Activated naive CD4-positive, alpha-beta T cell treated with anti-CD3 and anti-CD28 coated beads, Interleukin-2, amount 50 U/mL, for 72 hours (primary cell): ENCODE data around the gene RGS8. TPM values are rescaled to one million over a fixed set of nuclear protein-coding genes. Genes with fewer than 3 reads are reported as not detected.
A peak's percentile ranks its signal among the peaks of the same experiment; 100 is the strongest.

Experiments
- ATAC-seq, 2 donors: fragments of 150-1000 bp; cut with Tn5 transposase; 2 replicates each; pipeline ENCODE4 v1.10.0; 2021; ENCODE audit warnings: mild to moderate bottlenecking in 2 of 2, moderate library complexity in 2 of 2
- DNase-seq, 2 donors: peaks; one replicate each; pipeline ENCODE4 v3.0.0; 2021 to 2022; ENCODE audit warnings: low spot score in 2 of 2
- H3K27ac Mint-ChIP-seq, 2 donors: one replicate each; pipeline ENCODE4 v1.8.0; 2022; ENCODE audit warnings: mild to moderate bottlenecking in 2 of 2, mixed read lengths in 2 of 2
- H3K36me3 Mint-ChIP-seq, 2 donors: one replicate each; pipeline ENCODE4 v1.8.0; 2022; ENCODE audit warnings: mixed read lengths in 2 of 2
- H3K9me3 Mint-ChIP-seq, 2 donors: one replicate each; pipeline ENCODE4 v1.8.0; 2022; ENCODE audit warnings: mixed read lengths in 2 of 2
- total RNA-seq, 2 donors: library from RNA; stranded (reverse); gene quantifications; one replicate each; pipeline ENCODE4 v1.2.3, GENCODE V29; 2022

The RGS8 gene
- total RNA-seq, 2 donors from 2014 or later: not detected

- DNase-seq (no peak), ATAC-seq (no peak)
- no peaks in the 10 kb centered on the region for H3K36me3 Mint-ChIP-seq
- no peak overlapping the region for H3K27ac Mint-ChIP-seq
- peaks cover 0 to 5% of the 10 kb centered on the region in 2 donors for H3K9me3 Mint-ChIP-seq
Observed at GRCh38 chr1:182682406-182682805, 2.0 kb downstream of the RGS8 start.

DNA sequence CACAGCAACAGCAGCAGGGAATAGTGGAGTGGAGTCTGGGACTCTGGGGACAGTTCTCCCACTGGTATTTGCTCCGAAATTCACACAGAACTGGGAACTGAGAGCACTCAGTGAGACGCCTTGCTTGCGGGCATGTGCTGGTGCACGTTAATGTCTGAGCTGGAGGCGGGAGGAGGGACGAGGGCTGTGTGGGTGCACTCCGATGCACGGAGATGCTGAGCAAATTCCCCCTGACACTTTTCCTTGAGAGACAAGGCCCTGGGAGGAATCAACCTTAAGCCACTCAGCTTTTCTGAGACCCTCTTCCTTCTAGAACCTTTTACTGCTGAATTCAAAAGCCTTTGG, 2.8 kb downstream of the RGS8 start:
- DNase-seq (no peak), ATAC-seq (no peak)
- Mint-ChIP-seq H3K27ac (no peak overlapping the region), H3K36me3 (no peaks in the 10 kb centered on the region), H3K9me3 (peaks cover 0 to 5% of the 10 kb centered on the region in 2 donors)

GRCh38 chr1:182680901-182681567, 3.4 kb downstream of the RGS8 start:
- DNase-seq: no peak
- ATAC-seq: peak in 1 of 2 donors; percentile 90
- no peak overlapping the region for H3K27ac Mint-ChIP-seq
- H3K36me3 Mint-ChIP-seq: no peaks in the 10 kb centered on the region
- peaks cover 0 to 5% of the 10 kb centered on the region in 2 donors for H3K9me3 Mint-ChIP-seq

- ATAC-seq: no peak
- peaks cover 0 to 5% of the 10 kb centered on the region in 2 donors for H3K9me3 Mint-ChIP-seq
- H3K27ac Mint-ChIP-seq: no peak overlapping the region
- no peak for DNase-seq
- no peaks in the 10 kb centered on the region for H3K36me3 Mint-ChIP-seq
Observed at GRCh38 chr1:182680408-182680807, 4.0 kb downstream of the RGS8 start.

GRCh38 chr1:182679684-182680083, 4.7 kb downstream of the RGS8 start:
- Mint-ChIP-seq H3K27ac (no peak overlapping the region), H3K36me3 (no peaks in the 10 kb centered on the region), H3K9me3 (peaks cover 0 to 5% of the 10 kb centered on the region in 2 donors)
- no peak for ATAC-seq
- DNase-seq: no peak

DNA sequence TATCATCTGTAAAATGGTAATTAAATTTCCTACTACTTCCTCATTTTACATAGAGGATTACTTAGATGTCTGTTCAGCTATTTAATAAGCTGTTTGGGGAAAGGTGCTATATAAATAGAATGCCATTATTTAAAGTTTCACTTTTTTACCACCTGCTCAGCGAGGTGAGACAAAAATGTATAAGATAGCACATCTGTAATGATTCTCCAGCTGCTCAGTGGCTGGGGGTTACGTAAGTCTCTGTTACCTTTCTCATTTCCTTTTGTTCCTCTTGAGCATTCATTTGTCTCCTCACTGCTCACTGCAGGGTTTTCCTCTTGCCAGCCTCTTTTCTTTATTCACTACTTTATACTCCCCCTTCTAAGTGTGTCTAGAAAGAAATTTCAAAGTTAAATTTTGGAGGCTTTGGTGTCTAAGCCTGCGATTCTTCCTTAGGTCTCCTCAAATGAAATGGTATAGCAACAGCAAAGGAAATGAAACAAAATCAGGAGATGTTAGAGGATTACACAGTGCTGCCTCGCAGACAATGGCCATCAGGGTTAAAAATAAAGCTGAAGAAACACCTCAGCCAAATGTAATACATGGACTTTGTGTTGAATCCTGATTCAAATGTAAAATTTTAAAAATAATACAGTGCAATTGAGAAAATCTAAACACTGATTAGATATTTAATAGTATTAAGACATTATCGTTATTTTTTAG, 6.8 kb downstream of the RGS8 start:
- H3K27ac Mint-ChIP-seq: no peak overlapping the region
- no peak for DNase-seq
- H3K36me3 Mint-ChIP-seq: no peaks in the 10 kb centered on the region

DNA sequence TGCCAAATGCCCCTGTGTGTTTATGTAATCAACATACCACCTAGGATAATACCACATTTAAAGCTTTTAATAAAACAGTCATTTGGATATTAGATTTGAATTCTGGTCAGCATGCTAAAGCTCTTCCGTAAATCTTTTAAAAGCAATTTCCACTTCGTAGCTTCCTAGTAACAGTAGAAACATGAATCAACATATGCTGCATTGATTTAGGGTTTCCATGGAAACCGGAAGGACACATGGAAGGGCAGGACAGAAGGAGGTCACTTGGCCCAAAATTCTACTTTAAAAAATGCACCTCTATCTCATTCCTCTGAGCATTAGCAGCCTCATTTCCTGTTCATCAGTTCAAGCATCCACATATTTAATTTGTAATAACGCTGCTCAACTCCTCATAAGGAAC, 8.1 kb downstream of the RGS8 start:
- Mint-ChIP-seq H3K36me3 (no peaks in the 10 kb centered on the region), H3K27ac (no peak overlapping the region), H3K9me3 (peaks cover 0 to 5% of the 10 kb centered on the region in 2 donors)
- ATAC-seq (no peak), DNase-seq (no peak)

More for the DNA sequence above, 6.8 kb downstream of the RGS8 start:
- ATAC-seq: no peak
- peaks cover 0 to 5% of the 10 kb centered on the region in 2 donors for H3K9me3 Mint-ChIP-seq

GRCh38 chr1:182674346-182675246, 9.8 kb downstream of the RGS8 start:
- Mint-ChIP-seq H3K27ac (peak overlapping the region in 1 of 2 donors; percentile 12), H3K9me3 (peaks cover 0 to 5% of the 10 kb centered on the region in 2 donors), H3K36me3 (no peaks in the 10 kb centered on the region)
- ATAC-seq (no peak), DNase-seq (no peak)

- H3K9me3 Mint-ChIP-seq: no peaks in the 10 kb centered on the region
- DNase-seq (no peak), ATAC-seq (no peak)
- no peaks in the 10 kb centered on the region for H3K36me3 Mint-ChIP-seq
- H3K27ac Mint-ChIP-seq: no peak overlapping the region
Observed at GRCh38 chr1:182672487-182672836, 11.9 kb downstream of the RGS8 start.

DNA sequence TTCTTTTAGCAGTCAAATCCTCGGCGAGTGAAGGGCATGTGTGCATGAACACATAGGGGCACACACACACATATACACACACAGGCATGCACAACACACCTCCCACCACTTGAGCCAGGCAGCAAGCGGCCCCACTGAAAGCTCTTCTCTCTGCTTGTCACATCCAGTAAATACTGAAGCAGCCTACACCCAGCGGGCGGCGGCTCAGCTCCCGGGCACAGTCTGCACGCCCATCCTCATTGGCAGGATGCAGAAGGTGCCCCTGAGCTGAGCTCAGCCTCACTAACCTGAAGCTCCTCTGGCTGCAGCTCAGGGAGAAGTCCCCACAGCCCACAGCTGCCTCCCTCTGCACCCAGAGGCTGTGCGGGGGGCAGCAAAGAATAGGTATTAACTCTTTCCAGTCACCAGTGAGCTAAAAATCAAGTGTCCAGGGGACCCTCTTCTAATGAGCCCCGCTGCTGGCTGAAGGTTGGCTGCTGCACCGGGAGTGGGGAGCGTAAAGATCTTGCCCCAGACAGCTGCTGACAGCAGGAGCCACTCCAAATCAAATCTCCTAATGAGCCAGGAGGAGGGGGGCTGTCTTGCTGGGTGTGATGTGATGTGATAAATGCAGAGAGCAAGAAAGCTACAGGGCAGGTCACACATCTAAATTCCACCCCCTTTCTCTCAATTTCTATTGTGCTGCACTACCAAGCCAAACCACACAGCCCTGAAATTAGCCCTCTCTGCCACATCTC, 12.5 kb downstream of the RGS8 start:
- ATAC-seq (no peak), DNase-seq (no peak)

GRCh38 chr1:182670032-182670749, 14.2 kb downstream of the RGS8 start:
- no peak overlapping the region for H3K27ac Mint-ChIP-seq
- DNase-seq (no peak), ATAC-seq (no peak)
- H3K36me3 Mint-ChIP-seq: no peaks in the 10 kb centered on the region
- H3K9me3 Mint-ChIP-seq: no peaks in the 10 kb centered on the region

More for the DNA sequence above, 12.5 kb downstream of the RGS8 start:
- Mint-ChIP-seq H3K36me3 (no peaks in the 10 kb centered on the region), H3K27ac (no peak overlapping the region), H3K9me3 (no peaks in the 10 kb centered on the region)

- ATAC-seq (no peak), DNase-seq (no peak)
- Mint-ChIP-seq H3K27ac (no peak overlapping the region), H3K9me3 (no peaks in the 10 kb centered on the region), H3K36me3 (no peaks in the 10 kb centered on the region)
Observed at GRCh38 chr1:182669266-182669665, 15.1 kb downstream of the RGS8 start.

DNA sequence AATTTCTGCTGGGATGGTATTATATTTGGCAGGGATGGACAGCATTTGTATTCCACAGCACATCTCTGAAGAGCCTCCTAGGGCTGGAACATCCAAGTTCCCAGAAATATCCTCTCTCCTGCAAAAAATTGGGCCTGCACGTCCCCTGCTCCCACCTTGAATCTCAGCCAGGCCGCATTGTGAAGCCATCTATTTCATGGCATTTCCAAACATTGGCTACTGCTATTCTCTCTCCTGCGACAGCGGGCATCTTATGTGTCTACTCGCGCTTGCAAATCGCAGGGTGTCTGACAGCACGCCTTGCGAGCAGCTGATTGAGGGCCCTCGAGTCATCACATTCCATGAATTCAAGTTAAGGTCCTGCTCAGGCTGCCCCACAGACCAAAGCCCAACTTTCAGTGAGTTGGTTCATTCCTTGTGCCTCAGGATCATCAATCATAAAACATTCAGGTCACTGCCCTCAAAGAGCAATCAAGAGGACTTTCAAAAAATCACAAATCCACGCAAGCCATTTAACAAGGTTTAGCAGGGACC, 15.8 kb downstream of the RGS8 start:
- ATAC-seq: no peak
- no peaks in the 10 kb centered on the region for H3K36me3 Mint-ChIP-seq

GRCh38 chr1:182667848-182668505, 16.4 kb downstream of the RGS8 start:
- Mint-ChIP-seq H3K27ac (no peak overlapping the region), H3K9me3 (no peaks in the 10 kb centered on the region), H3K36me3 (no peaks in the 10 kb centered on the region)
- no peak for DNase-seq
- no peak for ATAC-seq

More for the DNA sequence above, 15.8 kb downstream of the RGS8 start:
- no peak for DNase-seq
- H3K27ac Mint-ChIP-seq: no peak overlapping the region
- no peaks in the 10 kb centered on the region for H3K9me3 Mint-ChIP-seq

DNA sequence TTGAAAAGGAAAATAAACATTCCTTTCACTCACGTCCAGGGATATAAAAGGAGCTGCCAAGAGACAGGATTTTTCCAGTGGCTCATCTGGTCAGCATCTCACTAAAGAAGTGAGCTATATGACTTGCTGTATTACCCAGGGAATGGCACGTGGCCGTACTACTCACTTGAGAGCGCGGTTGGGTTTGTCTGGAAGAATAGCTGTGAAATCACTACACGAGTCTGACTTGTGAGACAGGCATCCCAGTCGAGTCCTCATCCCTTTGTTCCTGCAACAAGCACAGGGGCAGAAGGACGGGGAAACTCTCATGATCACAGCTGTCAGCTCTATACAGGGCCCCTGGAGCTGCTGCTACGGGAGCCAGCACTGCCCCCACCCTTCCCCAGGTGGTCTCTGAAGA, 17.7 kb downstream of the RGS8 start:
- H3K27ac Mint-ChIP-seq: no peak overlapping the region
- no peak for ATAC-seq
- DNase-seq: no peak
- no peaks in the 10 kb centered on the region for H3K36me3 Mint-ChIP-seq
- H3K9me3 Mint-ChIP-seq: no peaks in the 10 kb centered on the region
